ENCODE measurements around the gene FAM219A. TPM values are rescaled to one million over a fixed set of nuclear protein-coding genes. Genes with fewer than 3 reads are reported as not detected.

FAM219A gene
- total RNA-seq, result 4.6 TPM

GRCh38 chr9:34458013-34458958, at the start of gene FAM219A, which contains the start of gene DNAI1:
Gene FAM219A (minus strand): TSS chr9:34458570. CDS start chr9:34458263, 307 bp downstream.
Gene DNAI1 (plus strand): TSS chr9:34458805. CDS start chr9:34459006, 201 bp downstream.
- DNase-seq, result peak; percentile 98

GRCh38 chr9:34507966-34508365, 49.6 kb upstream of the FAM219A start:
- no peak for DNase-seq

GRCh38 chr9:34507556-34507955, 49.2 kb upstream of the FAM219A start:
- no peak for DNase-seq

- no peak for DNase-seq
Measured at GRCh38 chr9:34506623-34507022, 48.3 kb upstream of the FAM219A start.

GRCh38 chr9:34505370-34506120, 47.2 kb upstream of the FAM219A start:
- DNase-seq, result peak; percentile 4

GRCh38 chr9:34503406-34503805, 45.0 kb upstream of the FAM219A start:
- DNase-seq, result no peak

GRCh38 chr9:34502891-34503290, 44.5 kb upstream of the FAM219A start:
- DNase-seq, result no peak

GRCh38 chr9:34502471-34502870, 44.1 kb upstream of the FAM219A start:
- DNase-seq, result no peak

GRCh38 chr9:34501889-34502425, 43.6 kb upstream of the FAM219A start:
- peak; percentile 65 for DNase-seq

GRCh38 chr9:34501372-34501771, 43.0 kb upstream of the FAM219A start:
- no peak for DNase-seq

- DNase-seq, result no peak
Measured at GRCh38 chr9:34500623-34501267, 42.4 kb upstream of the FAM219A start.

- no peak for DNase-seq
Measured at GRCh38 chr9:34499076-34499475, 40.7 kb upstream of the FAM219A start.

GRCh38 chr9:34498553-34498952, 40.2 kb upstream of the FAM219A start:
- DNase-seq, result no peak

- no peak for DNase-seq
Measured at GRCh38 chr9:34496149-34496712, 37.9 kb upstream of the FAM219A start.

- no peak for DNase-seq
Measured at GRCh38 chr9:34493972-34494535, 35.7 kb upstream of the FAM219A start.

- no peak for DNase-seq
Measured at GRCh38 chr9:34492051-34492450, 33.7 kb upstream of the FAM219A start.

GRCh38 chr9:34491596-34491995, 33.2 kb upstream of the FAM219A start:
- no peak for DNase-seq

- no peak for DNase-seq
Measured at GRCh38 chr9:34490760-34491159, 32.4 kb upstream of the FAM219A start.

GRCh38 chr9:34490360-34490759, 32.0 kb upstream of the FAM219A start:
- DNase-seq, result no peak

- no peak for DNase-seq
Measured at GRCh38 chr9:34486572-34486971, 28.2 kb upstream of the FAM219A start.

GRCh38 chr9:34485822-34486221, 27.5 kb upstream of the FAM219A start:
- DNase-seq, result no peak

- DNase-seq, result no peak
Measured at GRCh38 chr9:34484678-34485077, 26.3 kb upstream of the FAM219A start.

Measured in skin of body (tissue), 2 donors.